ENCODE measurements around the gene HOXB9. TPM values are rescaled to one million over a fixed set of nuclear protein-coding genes. Genes with fewer than 3 reads are reported as not detected.

The HOXB9 gene
- total and polyA plus RNA-seq, 3 donors from 2014 or later: 0.31 to 0.94 (median 0.76) TPM

- Histone ChIP-seq H3K27ac (no peak overlapping the region), H3K27me3 (no peaks in the 10 kb centered on the region), H3K36me3 (ENCODE audit: low read depth, missing control alignments) (no peaks in the 10 kb centered on the region), H3K4me1 (no peaks in the 10 kb centered on the region), H3K9me3 (no peaks in the 10 kb centered on the region), H3K4me3 (no peak overlapping the region)
- no peak for TF ChIP-seq CTCF (IDR thresholded peaks at IDR 0.05)
- no peak for TF ChIP-seq POLR2A (IDR thresholded peaks at IDR 0.05)
- intact Hi-C loops (cut with DNase I; ENCODE audit: low total_unique reads): loop anchor here (10.0 kb wide), 1 partner anchor 97 kb away; no protein-coding TSS in a partner anchor
- no peak for DNase-seq
- WGBS, 2 donors: 14 to 23% methylated on average over 18 to 33 of the region's 33 CpGs
Measured at GRCh38 chr17:48592057-48592514, 34.1 kb downstream of the HOXB9 start.

GRCh38 chr17:48591255-48592056 is 34.7 kb downstream of the HOXB9 start:
- H3K27me3 ChIP-seq: no peaks in the 10 kb centered on the region

GRCh38 chr17:48590607-48591161 is 35.5 kb downstream of the HOXB9 start:
- H3K4me1 ChIP-seq: peaks cover 5% of the 10 kb centered on the region
- H3K27me3 ChIP-seq: no peaks in the 10 kb centered on the region
- TF ChIP-seq POLR2A (IDR thresholded peaks at IDR 0.05): no peak
- TF ChIP-seq CTCF (IDR thresholded peaks at IDR 0.05): no peak
- no peak overlapping the region for H3K27ac ChIP-seq
- no peak for DNase-seq
- intact Hi-C loops (cut with DNase I; ENCODE audit: low total_unique reads): loop anchor here (10.0 kb wide), 1 partner anchor 96 kb away; no protein-coding TSS in a partner anchor
- H3K36me3 ChIP-seq (ENCODE audit: low read depth, missing control alignments): no peaks in the 10 kb centered on the region
- no peaks in the 10 kb centered on the region for H3K9me3 ChIP-seq
- no peak overlapping the region for H3K4me3 ChIP-seq

More at GRCh38 chr17:48591255-48592056, 34.7 kb downstream of the HOXB9 start:
- intact Hi-C loops (cut with DNase I; ENCODE audit: low total_unique reads): loop anchor here (10.0 kb wide), 1 partner anchor 97 kb away; no protein-coding TSS in a partner anchor
- DNase-seq: no peak
- no peaks in the 10 kb centered on the region for H3K4me1 ChIP-seq
- 69 to 77% methylated on average over 10 of the region's 10 CpGs for WGBS, 2 donors
- H3K4me3 ChIP-seq: no peak overlapping the region
- no peaks in the 10 kb centered on the region for H3K36me3 ChIP-seq (ENCODE audit: low read depth, missing control alignments)
- H3K9me3 ChIP-seq: no peaks in the 10 kb centered on the region
- no peak overlapping the region for H3K27ac ChIP-seq
- TF ChIP-seq CTCF (IDR thresholded peaks at IDR 0.05) (no peak), POLR2A (IDR thresholded peaks at IDR 0.05) (no peak)

GRCh38 chr17:48589831-48590606 is 36.1 kb downstream of the HOXB9 start, which contains the start of gene HOXB3:
TSS of gene HOXB3 (minus strand) at chr17:48590241. CDS start at chr17:48552474, 37,767 bp downstream.
- Histone ChIP-seq H3K4me1 (peaks cover 8% of the 10 kb centered on the region), H3K36me3 (ENCODE audit: low read depth, missing control alignments) (no peaks in the 10 kb centered on the region), H3K27ac (no peak within 1 kb of the TSS), H3K27me3 (no peaks in the 10 kb centered on the region), H3K9me3 (no peaks in the 10 kb centered on the region), H3K4me3 (no peak within 1 kb of the TSS)
- 56 to 57% methylated on average over 23 of the region's 23 CpGs for WGBS, 2 donors
- TF ChIP-seq CTCF (IDR thresholded peaks at IDR 0.05) (no peak), POLR2A (IDR thresholded peaks at IDR 0.05) (no peak)
- DNase-seq: no peak
- intact Hi-C loops (cut with DNase I; ENCODE audit: low total_unique reads): loop anchor here (10.0 kb wide), 1 partner anchor 95 kb away; no protein-coding TSS in a partner anchor

Measured in testis (tissue), 3 donors.